HG03039 (cell line): ENCODE data around the gene CEMIP.

Source experiments
- ATAC-seq: cut with Tn5 transposase; IDR thresholded peaks from one replicate; pipeline ENCODE4 v1.9.1; 2021; ENCODE audit warnings: mild to moderate bottlenecking, moderate library complexity; ENCODE audit not compliant: unreplicated experiment

CEMIP gene, protein sequence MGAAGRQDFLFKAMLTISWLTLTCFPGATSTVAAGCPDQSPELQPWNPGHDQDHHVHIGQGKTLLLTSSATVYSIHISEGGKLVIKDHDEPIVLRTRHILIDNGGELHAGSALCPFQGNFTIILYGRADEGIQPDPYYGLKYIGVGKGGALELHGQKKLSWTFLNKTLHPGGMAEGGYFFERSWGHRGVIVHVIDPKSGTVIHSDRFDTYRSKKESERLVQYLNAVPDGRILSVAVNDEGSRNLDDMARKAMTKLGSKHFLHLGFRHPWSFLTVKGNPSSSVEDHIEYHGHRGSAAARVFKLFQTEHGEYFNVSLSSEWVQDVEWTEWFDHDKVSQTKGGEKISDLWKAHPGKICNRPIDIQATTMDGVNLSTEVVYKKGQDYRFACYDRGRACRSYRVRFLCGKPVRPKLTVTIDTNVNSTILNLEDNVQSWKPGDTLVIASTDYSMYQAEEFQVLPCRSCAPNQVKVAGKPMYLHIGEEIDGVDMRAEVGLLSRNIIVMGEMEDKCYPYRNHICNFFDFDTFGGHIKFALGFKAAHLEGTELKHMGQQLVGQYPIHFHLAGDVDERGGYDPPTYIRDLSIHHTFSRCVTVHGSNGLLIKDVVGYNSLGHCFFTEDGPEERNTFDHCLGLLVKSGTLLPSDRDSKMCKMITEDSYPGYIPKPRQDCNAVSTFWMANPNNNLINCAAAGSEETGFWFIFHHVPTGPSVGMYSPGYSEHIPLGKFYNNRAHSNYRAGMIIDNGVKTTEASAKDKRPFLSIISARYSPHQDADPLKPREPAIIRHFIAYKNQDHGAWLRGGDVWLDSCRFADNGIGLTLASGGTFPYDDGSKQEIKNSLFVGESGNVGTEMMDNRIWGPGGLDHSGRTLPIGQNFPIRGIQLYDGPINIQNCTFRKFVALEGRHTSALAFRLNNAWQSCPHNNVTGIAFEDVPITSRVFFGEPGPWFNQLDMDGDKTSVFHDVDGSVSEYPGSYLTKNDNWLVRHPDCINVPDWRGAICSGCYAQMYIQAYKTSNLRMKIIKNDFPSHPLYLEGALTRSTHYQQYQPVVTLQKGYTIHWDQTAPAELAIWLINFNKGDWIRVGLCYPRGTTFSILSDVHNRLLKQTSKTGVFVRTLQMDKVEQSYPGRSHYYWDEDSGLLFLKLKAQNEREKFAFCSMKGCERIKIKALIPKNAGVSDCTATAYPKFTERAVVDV (N-terminal part only)

DNA sequence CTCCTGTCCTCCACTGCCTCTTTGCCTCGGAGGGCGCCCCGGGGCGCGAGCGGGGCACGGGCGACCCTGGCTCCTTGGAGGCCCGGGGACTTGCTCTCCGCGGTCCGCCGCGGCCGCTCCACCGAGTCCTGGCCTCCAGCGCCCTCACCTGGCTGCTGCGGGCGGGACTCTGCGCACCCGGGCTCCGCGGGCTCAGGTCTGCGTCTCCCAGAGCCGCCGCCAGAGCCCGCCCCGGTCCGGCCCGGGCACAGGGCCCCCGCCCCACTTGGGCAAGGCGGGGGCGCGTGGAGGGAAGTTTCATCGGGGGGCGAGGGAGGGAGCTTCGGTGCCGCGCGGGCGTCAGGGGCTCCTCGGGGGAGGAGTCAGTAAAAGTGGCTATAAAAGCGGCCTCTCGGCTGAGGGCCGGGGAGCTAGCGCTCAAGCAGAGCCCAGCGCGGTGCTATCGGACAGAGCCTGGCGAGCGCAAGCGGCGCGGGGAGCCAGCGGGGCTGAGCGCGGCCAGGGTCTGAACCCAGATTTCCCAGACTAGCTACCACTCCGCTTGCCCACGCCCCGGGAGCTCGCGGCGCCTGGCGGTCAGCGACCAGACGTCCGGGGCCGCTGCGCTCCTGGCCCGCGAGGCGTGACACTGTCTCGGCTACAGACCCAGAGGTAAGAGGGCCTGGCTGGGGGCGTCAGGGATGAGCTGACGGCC is at the start of gene CEMIP:
CEMIP (plus strand) TSS at position 407 of the 694 bp plus-strand sequence. CDS start 94,510 bp downstream, outside the sequence.
- ATAC-seq = no peak

DNA sequence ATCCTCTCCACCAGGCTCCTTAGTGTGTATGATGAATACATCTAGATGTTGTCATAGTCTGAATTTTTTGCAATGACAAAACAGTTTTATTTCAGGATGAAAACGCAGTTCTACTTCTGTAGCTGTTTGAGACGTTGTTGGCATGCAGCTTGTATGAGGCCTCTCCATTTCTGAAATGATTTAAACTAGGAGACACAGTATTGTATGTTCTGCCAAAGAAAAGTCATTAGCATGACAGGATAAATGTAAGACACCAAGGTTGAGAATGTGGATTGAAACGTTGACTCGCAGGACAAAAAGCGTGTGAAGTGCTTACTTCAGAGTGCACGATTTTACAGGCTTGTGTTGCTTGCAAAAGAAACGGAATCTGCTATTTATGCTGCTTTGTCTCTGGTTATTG is 48.8 kb upstream of the CEMIP start:
- ATAC-seq = no peak

DNA sequence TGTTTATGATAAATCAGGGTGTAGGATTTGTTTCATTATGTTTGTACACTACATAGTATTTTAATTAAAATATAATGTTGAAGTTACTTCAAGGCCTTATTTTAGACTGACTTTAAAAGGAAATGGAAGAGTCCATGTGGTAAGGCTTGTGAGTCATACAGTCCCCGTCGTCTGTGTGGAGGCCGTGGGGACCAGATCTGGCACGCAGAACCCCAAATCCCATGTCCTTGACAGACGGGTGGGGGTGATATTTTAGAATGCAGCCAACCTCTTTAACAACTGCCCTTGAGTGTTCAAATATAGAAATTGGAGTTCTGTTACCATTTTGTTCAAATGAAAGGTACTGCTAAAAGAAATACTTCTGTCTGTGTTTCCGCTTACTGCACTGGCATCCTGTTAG is 48.2 kb upstream of the CEMIP start:
- no peak for ATAC-seq

DNA sequence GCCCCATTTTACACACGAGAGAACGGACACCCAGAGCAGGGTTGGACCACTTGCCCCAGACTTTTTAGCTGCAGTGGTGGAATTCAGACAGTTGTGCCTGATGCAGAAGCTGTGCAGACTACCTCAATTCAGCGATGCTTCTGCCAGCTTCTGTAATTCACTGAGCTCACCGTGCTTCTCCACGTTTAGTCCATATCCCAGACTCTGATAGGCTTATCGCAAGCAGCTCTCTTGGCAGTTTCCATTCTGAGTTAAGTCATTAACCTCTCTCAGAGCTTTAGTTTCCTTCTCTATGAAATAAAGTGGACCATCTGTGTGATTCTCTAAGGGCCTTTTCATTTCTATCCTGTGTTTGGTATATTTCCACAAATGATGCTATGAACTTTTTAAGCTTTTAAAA is 47.0 kb upstream of the CEMIP start:
- ATAC-seq = no peak

DNA sequence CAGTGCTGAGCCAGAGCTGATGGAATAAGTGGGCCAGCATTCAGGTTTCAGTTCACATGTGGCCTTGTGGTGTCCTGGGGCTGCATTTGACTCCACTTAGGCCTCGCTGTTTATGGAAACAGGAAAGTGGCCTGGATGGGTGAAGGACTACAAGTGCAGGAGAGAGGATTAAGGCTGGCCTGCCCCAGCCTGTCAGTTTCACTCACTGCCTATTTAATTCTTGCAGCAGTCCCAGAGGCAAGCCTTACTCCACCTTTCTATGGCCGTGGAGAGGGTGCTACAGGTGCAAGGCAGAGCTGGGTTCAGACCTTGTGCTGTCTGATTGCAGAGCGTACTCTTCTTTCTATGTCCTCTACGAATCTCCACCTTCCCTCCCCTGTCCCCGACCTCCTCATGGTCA is 46.4 kb upstream of the CEMIP start:
- no peak for ATAC-seq

DNA sequence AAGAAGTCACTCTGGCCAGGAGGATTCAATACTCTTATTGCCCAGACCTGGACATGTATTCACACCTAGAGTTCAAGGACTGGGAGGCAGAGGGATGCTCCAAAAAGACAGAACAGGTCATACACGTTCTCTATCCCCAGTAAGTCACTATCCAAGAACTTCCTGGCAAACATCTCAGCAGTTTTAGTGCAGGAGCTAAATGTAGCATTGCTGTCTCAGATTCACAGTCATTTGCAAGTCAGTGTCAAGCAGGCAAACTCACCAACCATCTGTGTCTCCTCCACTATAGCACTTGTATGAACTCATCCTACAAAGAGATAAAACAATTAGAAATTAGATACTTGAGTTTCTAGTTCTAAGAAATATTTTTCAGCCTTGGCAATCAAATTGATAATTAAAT is 45.7 kb upstream of the CEMIP start:
- no peak for ATAC-seq

DNA sequence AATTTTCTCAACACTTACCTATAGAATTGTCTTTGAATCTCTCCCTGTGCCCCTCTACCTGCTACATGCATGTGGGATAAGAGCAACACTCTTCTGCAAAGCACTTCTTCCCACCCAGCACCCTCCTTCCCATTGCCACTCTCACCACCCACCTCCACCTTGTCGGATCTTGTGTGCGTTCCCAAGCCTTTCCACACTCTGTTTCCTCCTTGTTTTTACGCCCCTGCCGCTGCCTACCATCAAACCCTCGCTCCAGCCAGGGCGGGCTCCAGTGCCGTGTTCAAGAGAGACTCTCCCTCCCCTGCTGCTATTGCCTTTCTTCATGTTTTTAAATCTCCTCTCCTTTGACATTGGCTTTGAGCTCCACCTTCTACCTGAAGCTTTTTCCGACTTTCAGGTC is 43.8 kb upstream of the CEMIP start:
- ATAC-seq = no peak

DNA sequence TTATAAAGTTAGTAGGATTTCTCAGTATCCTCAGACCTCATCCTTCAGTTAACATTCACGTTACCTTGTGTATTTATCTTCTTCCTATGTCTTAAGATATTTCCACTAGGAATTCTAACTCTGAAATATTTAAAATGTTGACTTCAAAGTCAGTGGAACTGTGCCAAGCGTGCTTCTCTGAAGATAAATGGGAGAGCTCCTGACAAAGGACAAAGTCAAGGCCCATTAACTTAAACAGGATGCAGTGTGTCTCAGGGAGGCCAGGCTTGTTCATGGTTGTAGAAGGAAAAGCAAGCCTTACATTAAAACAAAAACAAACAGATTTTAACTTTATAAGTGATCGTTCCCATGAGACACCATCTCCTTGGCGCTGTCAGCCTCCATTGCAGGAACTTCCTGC is 42.6 kb upstream of the CEMIP start:
- no peak for ATAC-seq

DNA sequence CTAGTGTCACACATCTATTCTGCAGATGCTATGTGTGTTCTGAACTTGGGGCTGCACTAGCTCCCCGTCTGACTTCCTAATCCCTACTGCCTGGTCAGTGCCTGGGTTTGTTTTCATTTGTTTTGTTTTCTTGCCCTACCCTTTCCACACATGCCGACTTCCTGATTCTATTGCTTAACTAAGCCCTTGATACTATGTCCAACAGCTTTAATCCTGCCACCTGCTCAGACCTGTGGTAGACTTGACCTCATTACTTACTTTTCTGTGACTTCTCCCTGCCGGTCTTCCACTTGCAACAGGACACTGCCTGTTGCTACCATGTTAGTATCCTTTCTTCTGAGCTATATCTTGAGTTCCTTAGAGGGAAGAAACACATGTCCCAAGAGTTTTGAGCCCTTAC is 39.3 kb upstream of the CEMIP start:
- no peak for ATAC-seq

DNA sequence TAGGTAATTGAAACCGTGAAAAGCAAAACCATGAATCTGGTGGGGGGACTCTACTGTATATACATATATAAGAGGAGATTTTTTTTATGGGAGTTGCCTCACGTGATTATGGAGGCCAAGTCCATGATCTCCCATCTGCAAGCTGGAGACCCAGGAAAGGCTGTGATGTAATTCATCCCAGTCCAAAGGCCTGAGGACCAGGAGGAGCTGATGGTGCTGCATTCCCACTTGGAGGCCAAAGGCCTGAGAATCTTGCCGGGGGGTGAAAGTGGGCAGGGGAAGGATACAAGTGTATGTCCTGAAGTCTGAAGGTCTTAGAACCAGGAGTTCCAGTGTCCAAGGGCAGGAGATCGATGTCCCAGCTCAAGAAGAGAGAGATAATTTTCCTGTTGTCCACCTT is 37.1 kb upstream of the CEMIP start:
- no peak for ATAC-seq

DNA sequence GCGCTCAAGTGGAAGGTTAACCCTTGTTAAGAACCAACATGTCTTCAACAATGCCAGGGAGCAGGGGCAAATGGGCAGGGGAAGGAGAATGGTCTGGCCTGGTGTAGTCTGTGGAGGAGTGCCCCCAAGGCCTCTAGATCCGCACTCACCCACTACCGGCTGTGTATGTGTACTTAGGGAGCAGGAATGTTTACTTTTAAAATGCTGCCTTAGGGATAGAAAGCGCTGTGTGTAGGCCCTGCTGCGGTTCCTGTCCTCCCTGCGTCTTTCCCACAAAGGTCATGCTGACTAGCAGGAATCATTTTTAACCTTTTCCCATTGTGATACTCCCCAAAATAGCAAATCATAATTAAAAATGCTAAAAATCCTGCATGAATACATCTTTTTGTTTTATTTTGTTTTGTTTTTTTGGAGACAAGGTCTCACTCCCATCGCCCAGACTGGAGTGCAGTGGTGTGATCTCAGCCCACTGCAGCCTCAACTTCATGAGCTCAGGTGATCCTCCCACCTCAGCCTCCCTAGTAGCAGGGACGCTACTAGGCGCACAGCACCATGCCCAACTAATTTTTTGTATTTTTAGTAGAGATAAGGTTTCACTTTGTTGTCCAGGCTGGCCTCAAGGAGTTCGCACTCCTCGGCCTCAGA is 35.9 kb upstream of the CEMIP start:
- no peak for ATAC-seq

DNA sequence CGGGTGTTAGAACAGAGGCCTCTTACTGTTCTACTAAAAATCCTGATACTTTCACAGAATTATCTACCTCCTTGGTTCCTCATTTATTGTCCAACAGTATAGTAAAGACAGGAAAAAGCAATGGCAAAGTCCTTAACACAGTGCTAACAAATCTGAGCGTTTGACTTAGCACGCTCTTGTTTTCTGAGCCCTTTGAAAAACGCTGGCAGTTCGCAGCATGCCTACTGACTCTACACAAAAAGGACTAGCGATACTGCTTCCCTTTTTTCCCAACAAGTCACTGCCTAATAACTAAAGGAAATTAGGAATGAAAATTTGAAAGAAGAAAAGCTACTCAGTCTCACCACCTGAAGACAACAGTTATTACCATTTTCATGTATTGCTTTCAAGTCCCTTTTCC is 34.8 kb upstream of the CEMIP start:
- ATAC-seq = no peak

DNA sequence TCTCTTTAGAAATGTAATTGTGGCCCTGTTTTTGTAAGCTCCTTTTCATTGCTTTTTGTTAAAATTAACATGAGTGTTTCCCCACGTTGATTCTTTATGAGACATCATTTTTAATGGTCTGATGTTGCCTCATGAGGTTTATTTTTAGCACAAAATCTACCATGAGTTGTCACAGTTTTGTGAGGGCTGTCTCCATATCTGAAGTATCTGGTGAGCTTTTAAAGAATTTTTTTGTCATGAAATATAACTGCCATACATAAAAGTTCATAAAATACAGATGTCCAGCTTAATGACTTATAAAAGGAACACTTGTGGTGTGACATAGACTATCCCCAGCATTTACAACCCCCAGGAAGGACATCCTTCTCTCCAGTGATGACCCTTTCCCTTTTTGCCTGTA is 34.3 kb upstream of the CEMIP start:
- no peak for ATAC-seq

DNA sequence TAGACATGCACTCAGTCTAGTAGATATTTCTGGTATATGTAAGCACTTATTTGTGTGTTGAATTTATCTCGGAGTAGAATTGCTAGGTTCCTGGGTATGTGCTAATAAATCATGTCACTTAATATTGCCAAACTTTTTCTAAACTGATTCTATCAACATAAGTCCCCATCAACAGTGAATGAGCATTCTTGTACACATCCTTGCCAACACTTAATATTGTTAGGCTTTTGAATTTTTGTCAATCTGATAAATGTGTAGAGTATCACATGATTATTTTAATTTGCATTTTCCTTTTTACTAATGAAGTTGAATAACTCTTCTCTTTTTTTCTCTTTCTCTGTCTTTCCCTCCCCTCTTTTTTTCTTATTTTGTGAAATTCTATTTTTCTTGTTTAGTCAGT is 33.3 kb upstream of the CEMIP start:
- ATAC-seq = no peak

DNA sequence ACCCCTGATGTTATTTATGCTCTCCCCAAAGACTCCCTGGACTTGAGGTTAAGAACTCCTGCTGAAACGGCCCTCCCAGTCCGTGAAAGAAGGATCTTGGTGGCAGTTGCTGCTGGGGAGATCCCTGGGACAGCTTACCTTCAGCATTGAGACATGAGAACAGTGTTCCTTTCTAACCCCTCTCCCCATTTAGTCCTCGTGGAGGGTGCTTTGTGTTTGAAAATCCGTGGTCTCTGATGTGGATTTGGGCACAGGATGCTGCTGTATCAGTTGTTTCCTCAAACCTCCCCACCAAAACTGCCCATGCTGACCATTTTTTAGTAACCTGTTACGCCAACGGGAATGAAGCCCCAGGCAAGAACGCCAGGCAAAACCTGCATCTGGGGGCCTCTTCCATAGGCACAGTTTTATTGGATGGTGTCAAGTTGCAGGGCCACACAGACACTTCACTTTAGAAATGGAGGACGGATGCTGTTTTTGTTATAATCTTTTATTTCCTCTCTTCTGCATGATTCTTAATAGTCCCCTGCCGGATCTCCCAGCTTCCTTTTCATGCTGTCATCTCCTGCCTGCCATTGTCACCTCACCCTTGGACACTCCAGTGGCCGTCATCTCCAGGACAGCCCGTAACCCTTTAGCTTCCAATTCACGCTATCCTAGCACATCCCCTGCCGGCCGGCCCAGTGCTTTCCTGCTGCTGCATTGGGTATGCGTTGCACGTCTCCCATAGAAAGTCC is 31.7 kb upstream of the CEMIP start:
- ATAC-seq = no peak

DNA sequence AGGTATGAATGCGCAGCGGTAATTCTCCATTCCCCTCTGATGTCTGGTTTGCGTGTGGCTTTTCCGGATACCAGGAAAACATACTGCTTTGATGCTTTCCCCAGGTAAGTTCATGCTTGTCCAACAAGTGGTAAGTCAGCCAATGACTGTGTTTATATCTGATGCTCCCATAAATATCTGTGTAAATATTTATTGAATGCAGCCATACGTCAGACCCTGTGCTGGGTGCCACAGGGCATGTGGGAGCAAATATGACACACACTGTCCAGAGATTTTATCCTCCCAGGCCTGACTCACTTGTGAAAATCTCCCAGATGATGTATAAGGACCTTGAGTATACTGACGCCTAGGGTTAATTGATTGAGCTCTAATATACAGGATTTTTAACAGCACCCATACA is 29.6 kb upstream of the CEMIP start:
- no peak for ATAC-seq

DNA sequence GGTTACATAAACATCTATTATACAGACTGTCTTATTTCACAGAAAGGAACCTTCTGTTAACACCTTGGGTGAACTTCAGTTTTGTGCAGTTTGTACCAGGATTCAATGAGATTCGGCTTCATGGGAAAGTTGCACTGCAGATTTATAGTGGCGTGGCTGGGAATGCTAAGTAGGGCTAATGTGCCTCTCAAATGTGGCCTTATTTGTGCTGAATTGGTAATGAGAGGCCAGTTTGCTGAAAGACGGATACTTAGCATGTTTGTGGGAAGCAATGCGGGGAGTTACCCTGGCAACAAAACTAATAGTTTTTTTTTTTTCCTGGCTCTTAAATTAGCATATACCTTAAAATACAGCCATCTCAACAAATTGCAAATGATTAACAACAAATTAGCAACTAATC is 28.6 kb upstream of the CEMIP start:
- ATAC-seq = no peak

DNA sequence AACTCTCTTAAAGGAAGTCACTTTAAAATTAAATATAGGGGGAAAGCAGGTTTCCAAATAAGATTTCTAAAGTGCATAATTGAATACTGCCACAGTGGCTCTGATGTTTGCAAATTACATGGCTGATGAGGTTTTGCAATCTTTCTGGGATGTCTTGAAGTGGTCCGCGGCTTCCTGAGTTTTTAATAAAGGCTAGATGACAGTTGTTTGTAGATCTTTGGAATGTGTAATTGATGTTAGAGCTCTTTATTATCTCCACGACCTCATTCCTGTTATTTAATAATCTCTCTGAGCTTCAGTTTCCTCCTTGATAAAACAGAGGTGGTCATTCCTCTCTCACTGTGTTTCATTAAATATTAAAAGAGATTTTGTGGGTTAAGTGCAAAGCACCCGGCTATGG is 27.0 kb upstream of the CEMIP start:
- no peak for ATAC-seq

DNA sequence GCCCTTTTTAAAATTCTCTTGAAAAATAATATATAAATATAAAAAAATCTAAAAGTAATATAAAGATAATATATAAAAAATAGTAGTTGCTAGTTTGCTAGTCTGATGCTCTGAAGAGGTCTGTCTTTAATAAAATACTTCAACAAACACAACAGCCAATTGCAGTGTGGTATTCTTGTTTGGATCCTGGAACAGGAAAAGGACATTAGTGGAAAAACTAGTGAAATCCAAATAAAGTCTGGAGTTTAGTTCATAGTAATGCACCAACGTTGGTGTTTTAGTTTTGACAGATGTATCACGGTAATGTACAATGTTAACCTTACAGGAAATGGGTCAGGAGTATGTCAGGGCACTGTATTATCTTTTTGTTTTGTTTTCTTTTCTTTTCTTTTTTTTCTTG is 26.0 kb upstream of the CEMIP start:
- ATAC-seq = no peak

DNA sequence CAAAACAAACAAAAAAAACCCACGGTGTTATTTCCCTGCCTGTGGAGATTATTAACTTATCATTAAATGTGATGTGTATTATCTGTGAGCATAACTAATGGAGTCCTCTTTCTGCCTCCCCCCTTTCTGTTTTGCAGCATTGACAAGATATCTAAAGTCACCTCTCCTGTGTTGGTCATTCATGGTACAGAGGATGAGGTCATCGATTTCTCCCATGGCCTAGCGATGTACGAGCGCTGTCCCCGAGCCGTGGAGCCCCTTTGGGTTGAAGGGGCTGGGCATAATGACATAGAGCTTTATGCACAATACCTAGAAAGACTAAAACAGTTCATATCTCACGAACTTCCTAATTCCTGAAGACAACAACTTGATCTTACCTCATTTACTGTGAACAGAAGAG is 25.2 kb upstream of the CEMIP start:
- ATAC-seq = no peak
